Adipocyte (in vitro differentiated cells): ENCODE results near the gene RCC1.
"Not testable (repeated sequence)": the region's sequence is repeated elsewhere in the genome, so short reads cannot be mapped to it uniquely, and the experiment has no call there.

Experiments used
- DNase-seq: peaks from one replicate; pipeline ENCODE4 v3.0.0-alpha.2; 2015; ENCODE audit warnings: low read depth
- H3K27me3 ChIP-seq: replicated peaks from 2 replicates; pipeline ENCODE4 v1.7.0; 2013; ENCODE audit warnings: mild to moderate bottlenecking, low read length, moderate library complexity; ENCODE audit not compliant: control insufficient read depth, insufficient read depth
- H3K36me3 ChIP-seq: 2 replicates; pipeline ENCODE4 v1.7.0; 2013; ENCODE audit warnings: low read length, mild to moderate bottlenecking, moderate library complexity; ENCODE audit not compliant: control insufficient read depth, insufficient read depth, severe bottlenecking
- H3K4me1 ChIP-seq: 2 replicates; pipeline ENCODE4 v1.7.0; 2013; ENCODE audit warnings: mild to moderate bottlenecking, low read length, moderate library complexity; ENCODE audit not compliant: control insufficient read depth, insufficient read depth
- H3K4me3 ChIP-seq: 2 replicates; pipeline ENCODE4 v1.7.0; 2013; ENCODE audit warnings: mild to moderate bottlenecking, low read length, moderate library complexity
- H3K9ac ChIP-seq: 2 replicates; pipeline ENCODE4 v1.7.0; 2013; ENCODE audit warnings: mild to moderate bottlenecking, low read length, moderate library complexity
- H3K9me3 ChIP-seq: 2 replicates; pipeline ENCODE4 v1.7.0; 2013; ENCODE audit warnings: mild to moderate bottlenecking, low read length, moderate library complexity; ENCODE audit not compliant: control insufficient read depth

The RCC1 gene

DNA sequence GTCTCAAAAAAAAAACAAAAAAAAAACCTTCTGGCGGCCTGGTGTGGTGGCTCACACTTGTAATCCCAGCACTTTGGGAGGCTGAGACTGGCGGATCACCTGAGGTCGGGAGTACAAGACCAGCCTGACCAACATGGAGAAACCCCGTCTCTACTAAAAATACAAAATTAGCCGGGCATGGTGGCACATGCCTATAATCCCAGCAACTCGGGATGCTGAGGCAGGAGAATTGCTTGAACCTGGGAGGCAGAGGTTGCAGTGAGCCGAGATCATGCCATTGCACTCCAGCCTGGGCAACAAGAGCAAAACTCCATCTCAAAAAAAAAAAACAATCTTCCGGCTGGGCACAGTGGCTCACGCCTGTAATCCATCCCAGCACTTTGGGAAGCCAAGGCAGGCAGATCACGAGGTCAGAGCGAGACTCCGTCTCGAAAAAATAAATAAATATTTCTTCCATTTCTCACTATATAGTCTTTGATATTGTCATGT, 8.6 kb downstream of the RCC1 start:
- not testable (repeated sequence) for H3K27me3 ChIP-seq, H3K9me3 ChIP-seq, H3K9ac ChIP-seq, H3K4me3 ChIP-seq, DNase-seq
- H3K4me1 ChIP-seq, result peaks cover 30% of the 10 kb centered on the region
- peaks cover 34% of the 10 kb centered on the region for H3K36me3 ChIP-seq

DNA sequence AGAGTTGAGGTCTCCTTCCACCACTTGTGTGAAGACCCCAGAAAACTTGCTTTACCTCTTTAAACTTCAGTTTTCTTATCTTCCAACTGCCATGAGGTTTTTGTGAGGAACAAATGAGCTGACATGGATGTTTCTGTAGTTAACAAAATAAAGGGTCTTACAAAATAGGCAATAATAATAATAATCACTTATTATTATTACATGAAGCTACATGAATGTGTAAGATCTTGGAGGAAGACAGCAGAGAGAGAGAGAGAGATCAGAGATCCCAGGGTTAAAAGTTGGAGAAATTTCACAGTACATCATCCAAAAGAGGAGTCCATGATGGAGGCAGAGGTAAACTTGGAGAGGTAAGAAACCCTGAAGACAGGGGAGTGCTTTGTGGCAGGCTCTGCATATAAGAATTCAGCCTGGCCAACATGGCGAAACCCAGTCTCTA, 10.7 kb downstream of the RCC1 start:
- Histone ChIP-seq H3K9ac (no peak overlapping the region), H3K4me3 (no peak overlapping the region), H3K36me3 (peaks cover 15% of the 10 kb centered on the region), H3K4me1 (peaks cover 14% of the 10 kb centered on the region), H3K27me3 (no peaks in the 10 kb centered on the region), H3K9me3 (no peaks in the 10 kb centered on the region)
- DNase-seq, result no peak

- no peaks in the 10 kb centered on the region for H3K27me3 ChIP-seq
- H3K4me3 ChIP-seq, result peak overlapping the region; percentile 86
- H3K4me1 ChIP-seq, result peaks cover 14% of the 10 kb centered on the region
- peaks cover 7% of the 10 kb centered on the region for H3K36me3 ChIP-seq
- DNase-seq, result peak; percentile 58
- no peaks in the 10 kb centered on the region for H3K9me3 ChIP-seq
- H3K9ac ChIP-seq, result peak overlapping the region; percentile 91
These were observed 11.8 kb downstream of the RCC1 start for GRCh38 chr1:28517649-28517999.

DNA sequence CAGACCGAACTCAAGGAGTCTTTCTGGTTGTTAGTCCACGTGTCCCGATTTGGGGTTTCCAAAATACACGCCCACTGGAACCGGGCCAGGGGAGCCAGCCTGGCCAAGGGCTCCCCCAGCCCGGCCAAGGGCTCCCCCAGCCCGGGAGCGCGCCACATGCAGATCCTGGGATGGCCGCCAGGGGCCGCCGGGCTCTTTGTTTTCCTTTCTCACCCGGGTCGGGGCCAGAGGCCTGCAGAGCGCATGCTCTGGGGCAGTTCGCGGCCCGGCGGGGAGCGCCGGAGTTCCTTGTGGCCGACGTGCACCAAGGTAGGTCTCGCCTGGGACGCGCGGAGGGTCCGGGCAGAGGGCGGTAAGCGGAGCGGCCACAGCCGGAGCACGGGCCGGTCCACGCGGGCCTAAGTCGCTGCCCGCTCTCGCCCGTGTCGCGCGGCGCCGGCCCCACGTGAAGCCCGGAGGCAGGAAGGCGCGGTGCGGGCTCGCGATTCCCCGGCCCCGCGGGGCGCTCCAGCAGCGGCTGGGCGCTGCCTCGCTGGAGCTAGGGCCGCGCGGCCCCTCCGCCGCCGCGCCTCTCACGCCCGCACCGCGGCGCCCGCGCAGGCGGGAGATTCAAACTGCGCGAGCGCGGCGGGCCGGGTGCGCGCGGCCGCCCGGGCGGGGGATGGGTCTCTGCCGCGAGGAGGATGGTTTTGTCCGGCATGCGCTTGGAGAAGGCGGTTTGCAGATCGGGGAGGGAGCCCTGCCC, 12.3 kb downstream of the RCC1 start:
- H3K9ac ChIP-seq, result peak overlapping the region; percentile 91
- H3K4me1 ChIP-seq, result peaks cover 14% of the 10 kb centered on the region
- DNase-seq, result peak; percentile 94
- no peaks in the 10 kb centered on the region for H3K27me3 ChIP-seq
- peaks cover 1% of the 10 kb centered on the region for H3K36me3 ChIP-seq
- H3K4me3 ChIP-seq, result peak overlapping the region; percentile 86
- H3K9me3 ChIP-seq, result no peaks in the 10 kb centered on the region

DNA sequence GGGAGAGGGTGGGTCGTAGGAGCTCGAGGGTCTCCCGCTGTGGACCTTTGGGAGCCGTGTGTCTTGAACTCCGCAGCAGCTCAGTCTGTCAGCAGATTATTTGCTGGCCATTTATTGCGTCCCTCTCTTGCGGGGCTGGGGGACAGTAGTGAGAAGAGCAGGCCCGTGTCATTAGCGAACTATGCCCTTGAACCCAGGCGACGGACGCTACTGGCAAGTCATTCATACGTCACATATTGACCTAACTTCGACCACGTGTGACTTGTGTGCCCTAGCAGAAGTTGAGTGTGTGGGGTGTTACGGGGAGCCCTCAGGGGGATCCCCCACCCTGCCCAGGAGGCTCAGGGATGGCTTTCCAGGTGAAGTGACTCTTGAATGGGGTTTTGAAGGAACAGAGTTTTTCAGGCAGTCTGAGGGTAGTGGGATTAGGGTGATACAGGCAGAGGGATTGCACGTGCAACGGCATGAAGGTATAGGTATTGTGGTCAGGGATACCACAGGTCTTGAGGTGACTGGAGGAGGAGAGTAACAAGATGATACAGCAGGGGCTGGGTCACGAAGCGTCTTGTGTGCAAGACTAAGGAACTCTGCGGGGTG, 13.0 kb downstream of the RCC1 start:
- Histone ChIP-seq H3K27me3 (no peaks in the 10 kb centered on the region), H3K9me3 (no peaks in the 10 kb centered on the region), H3K36me3 (peaks cover 3% of the 10 kb centered on the region), H3K4me1 (peaks cover 14% of the 10 kb centered on the region), H3K4me3 (peak overlapping the region; percentile 86), H3K9ac (peak overlapping the region; percentile 91)
- no peak for DNase-seq

DNA sequence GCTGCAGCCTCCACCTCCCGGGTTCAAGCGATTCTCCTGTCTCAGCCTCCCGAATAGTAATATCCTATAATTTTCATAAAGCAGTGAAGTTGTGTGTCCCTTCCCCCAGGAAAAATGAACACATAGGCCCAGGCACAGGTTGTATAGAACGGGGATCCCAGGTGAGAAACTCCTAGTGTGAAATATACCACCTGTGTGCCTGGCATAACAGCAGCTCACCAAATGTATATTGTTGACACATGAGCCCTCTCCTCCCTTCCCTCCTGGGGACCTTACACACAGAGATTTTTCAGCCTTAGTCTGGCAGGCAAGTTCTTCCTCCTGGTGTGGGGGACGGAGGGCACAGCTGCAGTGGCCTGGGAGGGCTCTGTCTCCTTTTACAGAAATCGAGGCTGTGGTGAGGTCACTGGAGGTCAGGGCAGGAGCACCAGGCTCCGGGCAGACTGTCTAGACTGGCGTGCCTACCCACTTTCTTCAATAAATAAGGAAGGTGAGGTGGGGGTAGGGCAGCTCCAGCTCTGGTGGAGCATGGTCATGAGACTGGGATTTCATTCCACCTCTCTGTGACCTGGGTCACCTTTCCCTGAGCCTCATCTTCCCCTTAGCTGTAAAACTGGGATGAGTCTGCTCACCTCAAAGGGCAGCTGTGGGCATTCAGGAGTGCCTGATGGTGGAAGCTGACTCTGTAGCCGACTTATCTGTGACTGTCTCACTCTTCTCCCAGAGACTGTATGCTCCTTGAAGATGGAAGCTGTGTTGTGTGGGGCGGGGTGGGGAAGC, 14.3 kb downstream of the RCC1 start:
- no peaks in the 10 kb centered on the region for H3K9me3 ChIP-seq
- peaks cover 14% of the 10 kb centered on the region for H3K4me1 ChIP-seq
- peaks cover 3% of the 10 kb centered on the region for H3K36me3 ChIP-seq
- H3K27me3 ChIP-seq, result no peaks in the 10 kb centered on the region
- no peak overlapping the region for H3K9ac ChIP-seq
- no peak overlapping the region for H3K4me3 ChIP-seq
- no peak for DNase-seq

- H3K4me1 ChIP-seq, result peaks cover 14% of the 10 kb centered on the region
- H3K9ac ChIP-seq, H3K9me3 ChIP-seq, H3K4me3 ChIP-seq, H3K36me3 ChIP-seq, H3K27me3 ChIP-seq, DNase-seq: not testable (repeated sequence)
These were observed 15.0 kb downstream of the RCC1 start for GRCh38 chr1:28520796-28521195.

- H3K36me3 ChIP-seq, result peaks cover 3% of the 10 kb centered on the region
- H3K4me3 ChIP-seq, result no peak overlapping the region
- H3K9ac ChIP-seq, result no peak overlapping the region
- H3K27me3 ChIP-seq, result no peaks in the 10 kb centered on the region
- no peak for DNase-seq
- peaks cover 14% of the 10 kb centered on the region for H3K4me1 ChIP-seq
- no peaks in the 10 kb centered on the region for H3K9me3 ChIP-seq
These were observed 15.8 kb downstream of the RCC1 start for GRCh38 chr1:28521502-28522164.

- peaks cover 11% of the 10 kb centered on the region for H3K4me1 ChIP-seq
- not testable (repeated sequence) for H3K27me3 ChIP-seq, H3K9ac ChIP-seq, H3K4me3 ChIP-seq, H3K36me3 ChIP-seq, H3K9me3 ChIP-seq, DNase-seq
These were observed 16.7 kb downstream of the RCC1 start for GRCh38 chr1:28522537-28522936.

DNA sequence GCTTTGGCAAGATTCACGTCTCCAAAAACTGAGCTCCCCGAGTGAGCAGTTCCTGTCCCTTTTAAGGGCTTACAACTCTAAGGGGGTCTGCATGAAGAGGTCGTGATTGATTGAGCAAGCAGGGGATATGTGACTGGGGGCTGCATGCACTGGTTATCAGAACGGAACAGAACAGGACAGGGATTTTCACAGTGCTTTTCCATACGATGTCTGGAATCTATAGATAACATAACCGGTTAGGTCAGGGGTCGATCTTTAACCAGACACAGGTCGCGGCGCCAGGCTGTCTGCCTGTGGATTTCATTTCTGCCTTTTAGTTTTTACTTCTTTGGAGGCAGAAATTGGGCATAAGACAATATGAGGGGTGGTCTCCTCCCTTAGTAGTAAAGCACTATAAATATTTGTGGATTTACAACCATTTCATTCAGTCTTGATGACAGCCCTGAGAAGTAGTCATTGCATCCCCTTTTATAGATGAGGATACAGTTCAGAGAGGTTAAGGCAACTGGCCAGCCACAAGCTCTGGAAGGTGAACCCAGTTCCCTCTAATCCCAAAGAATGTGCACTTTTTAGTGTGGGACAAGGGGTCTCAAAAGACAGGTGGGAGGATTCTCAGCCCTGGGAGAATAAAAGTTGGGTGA, 19.3 kb downstream of the RCC1 start:
- not testable (repeated sequence) for H3K4me3 ChIP-seq, H3K36me3 ChIP-seq, DNase-seq

More for the DNA sequence above, 19.3 kb downstream of the RCC1 start:
- H3K9me3 ChIP-seq, H3K9ac ChIP-seq, H3K4me1 ChIP-seq, H3K27me3 ChIP-seq: not testable (repeated sequence)
